WTC11 (cell line): ENCODE measurements around the gene IVL. TPM values are rescaled to one million over a fixed set of nuclear protein-coding genes. Genes with fewer than 3 reads are reported as not detected.

Experiments used
- ATAC-seq: fragments of 200-7000 bp; cut with Tn5 transposase; 2 replicates; pipeline ENCODE4 v1.10.0; 2021; ENCODE audit warnings: mild to moderate bottlenecking, moderate library complexity
- CTCF ChIA-PET: fragments of 300-600 bp; sonication (Branson Sonifier 250); formaldehyde crosslinking; loops from one replicate; lab custom pipeline; 2021; ENCODE audit warnings: antibody characterized with exemption; lab: Charles Lee
- POLR2A ChIA-PET: fragments of 350-600 bp; sonication (Branson Sonifier 250); formaldehyde crosslinking; loops from one replicate; lab custom pipeline; 2021; ENCODE audit warnings: antibody characterized with exemption; lab: Charles Lee
- DNase-seq: peaks from one replicate; pipeline ENCODE4 v3.0.0; 2021; ENCODE audit warnings: low spot score
- H3K27ac Mint-ChIP-seq: 2 replicates; pipeline ENCODE4 v1.8.0; 2021; ENCODE audit warnings: mixed read lengths
- H3K27me3 Mint-ChIP-seq: 2 replicates; pipeline ENCODE4 v1.8.0; 2021; ENCODE audit warnings: low read depth, mild to moderate bottlenecking, moderate library complexity, mixed read lengths
- H3K36me3 Mint-ChIP-seq: 2 replicates; pipeline ENCODE4 v1.8.0; 2021; ENCODE audit warnings: mixed read lengths
- H3K4me1 Mint-ChIP-seq: 2 replicates; pipeline ENCODE4 v1.8.0; 2022; ENCODE audit warnings: mixed read lengths
- H3K4me3 Mint-ChIP-seq: 2 replicates; pipeline ENCODE4 v1.8.0; 2021; ENCODE audit warnings: mild to moderate bottlenecking, moderate library complexity, mixed read lengths
- H3K9me3 Mint-ChIP-seq: 2 replicates; pipeline ENCODE4 v1.8.0; 2021; ENCODE audit warnings: mixed read lengths
- ATF1 ChIP-seq: sonication (generic); formaldehyde crosslinking; IDR thresholded peaks from 2 replicates; pipeline ENCODE4 v1.8.1; 2023; ENCODE audit warnings: mild to moderate bottlenecking, moderate library complexity, missing genetic modification reagents
- E2F5 ChIP-seq: sonication (generic); formaldehyde crosslinking; IDR thresholded peaks from 2 replicates; pipeline ENCODE4 v1.8.1; 2022; ENCODE audit warnings: mild to moderate bottlenecking, moderate library complexity, missing genetic modification reagents
- ERG ChIP-seq: fragments of 250-450 bp; sonication (Bioruptor Pico); IDR thresholded peaks from 2 replicates; pipeline ENCODE4 v1.8.0; 2021; ENCODE audit warnings: mild to moderate bottlenecking
- FOXP1 ChIP-seq: sonication (generic); formaldehyde crosslinking; IDR thresholded peaks from 2 replicates; pipeline ENCODE4 v1.8.0; 2022; ENCODE audit warnings: missing genetic modification reagents, mild to moderate bottlenecking, moderate library complexity, borderline replicate concordance
- MAX ChIP-seq: sonication (generic); formaldehyde crosslinking; IDR thresholded peaks from 2 replicates; pipeline ENCODE4 v1.8.0; 2022; ENCODE audit warnings: mild to moderate bottlenecking, missing genetic modification reagents
- NFYB ChIP-seq: sonication (generic); formaldehyde crosslinking; conservative IDR thresholded peaks from 2 replicates; pipeline ENCODE4 v1.8.0; 2022; ENCODE audit warnings: low read depth, missing genetic modification reagents
- PREB ChIP-seq: sonication (generic); formaldehyde crosslinking; IDR thresholded peaks from 2 replicates; pipeline ENCODE4 v1.8.1; 2022; ENCODE audit warnings: mild to moderate bottlenecking, missing genetic modification reagents, moderate library complexity, borderline replicate concordance
- PRRX2 ChIP-seq: fragments of 250-450 bp; sonication (Bioruptor Pico); IDR thresholded peaks from 2 replicates; pipeline ENCODE4 v1.8.0; 2021; ENCODE audit warnings: mild to moderate bottlenecking
- RORB ChIP-seq: fragments of 250-450 bp; sonication (Bioruptor Pico); IDR thresholded peaks from 2 replicates; pipeline ENCODE4 v1.9.0; 2021; ENCODE audit warnings: mild to moderate bottlenecking
- SMAD3 ChIP-seq: sonication (generic); formaldehyde crosslinking; IDR thresholded peaks from 2 replicates; pipeline ENCODE4 v1.8.0; 2022; ENCODE audit warnings: missing genetic modification reagents, mild to moderate bottlenecking, borderline replicate concordance
- SP1 ChIP-seq: sonication (generic); formaldehyde crosslinking; conservative IDR thresholded peaks from 2 replicates; pipeline ENCODE4 v1.8.1; 2022; ENCODE audit warnings: missing genetic modification reagents
- TCF7 ChIP-seq: sonication (generic); formaldehyde crosslinking; IDR thresholded peaks from 2 replicates; pipeline ENCODE4 v1.8.0; 2022; ENCODE audit warnings: mild to moderate bottlenecking, low read depth, missing genetic modification reagents, moderate library complexity
- TEAD4 ChIP-seq: sonication (generic); formaldehyde crosslinking; IDR thresholded peaks from 2 replicates; pipeline ENCODE4 v1.8.0; 2022; ENCODE audit warnings: mild to moderate bottlenecking, missing genetic modification reagents
- ZNF219 ChIP-seq: sonication (generic); formaldehyde crosslinking; IDR thresholded peaks from 2 replicates; pipeline ENCODE4 v1.8.0; 2023; ENCODE audit warnings: missing genetic modification reagents, mild to moderate bottlenecking, borderline replicate concordance
- ZNF263 ChIP-seq: sonication (generic); formaldehyde crosslinking; IDR thresholded peaks from 2 replicates; pipeline ENCODE4 v1.8.1; 2022; ENCODE audit warnings: low read depth, mild to moderate bottlenecking, moderate library complexity, missing genetic modification reagents
- ZNF423 ChIP-seq: fragments of 250-450 bp; sonication (Bioruptor Pico); IDR thresholded peaks from 2 replicates; pipeline ENCODE4 v2.1.2; 2022; ENCODE audit warnings: mild to moderate bottlenecking, moderate library complexity
- ZNF671 ChIP-seq: fragments of 250-450 bp; sonication (Bioruptor Pico); IDR thresholded peaks from 2 replicates; pipeline ENCODE4 v1.8.0; 2021; ENCODE audit warnings: mild to moderate bottlenecking
- total RNA-seq: library from RNA; stranded (reverse); gene quantifications from 3 replicates; pipeline ENCODE4 v1.2.3, GENCODE V29; 2021
- TF ChIP-seq, protein P1 (sequence below): fragments of 250-450 bp; sonication (Bioruptor Pico); IDR thresholded peaks from 2 replicates; pipeline ENCODE4 v1.9.0; 2021; ENCODE audit warnings: mild to moderate bottlenecking
- TF ChIP-seq, protein P2 (sequence below): sonication (generic); formaldehyde crosslinking; conservative IDR thresholded peaks from 2 replicates; pipeline ENCODE4 v1.8.1; 2022; ENCODE audit warnings: mild to moderate bottlenecking, missing genetic modification reagents
- TF ChIP-seq, protein P3 (sequence below): fragments of 250-450 bp; sonication (Bioruptor Pico); IDR thresholded peaks from 2 replicates; pipeline ENCODE4 v1.9.0; 2021; ENCODE audit warnings: mild to moderate bottlenecking
- TF ChIP-seq, protein P4 (sequence below): sonication (generic); formaldehyde crosslinking; conservative IDR thresholded peaks from 2 replicates; pipeline ENCODE4 v1.8.1; 2023; ENCODE audit warnings: mild to moderate bottlenecking, low read depth, missing genetic modification reagents, moderate library complexity
- TF ChIP-seq, protein P5 (sequence below): sonication (generic); formaldehyde crosslinking; IDR thresholded peaks from 2 replicates; pipeline ENCODE4 v1.8.1; 2023; ENCODE audit warnings: mild to moderate bottlenecking, missing genetic modification reagents, borderline replicate concordance

Gene IVL
- total RNA-seq, 1 experiment from 2014 or later = not detected

- TF ChIP-seq, protein P1, sequence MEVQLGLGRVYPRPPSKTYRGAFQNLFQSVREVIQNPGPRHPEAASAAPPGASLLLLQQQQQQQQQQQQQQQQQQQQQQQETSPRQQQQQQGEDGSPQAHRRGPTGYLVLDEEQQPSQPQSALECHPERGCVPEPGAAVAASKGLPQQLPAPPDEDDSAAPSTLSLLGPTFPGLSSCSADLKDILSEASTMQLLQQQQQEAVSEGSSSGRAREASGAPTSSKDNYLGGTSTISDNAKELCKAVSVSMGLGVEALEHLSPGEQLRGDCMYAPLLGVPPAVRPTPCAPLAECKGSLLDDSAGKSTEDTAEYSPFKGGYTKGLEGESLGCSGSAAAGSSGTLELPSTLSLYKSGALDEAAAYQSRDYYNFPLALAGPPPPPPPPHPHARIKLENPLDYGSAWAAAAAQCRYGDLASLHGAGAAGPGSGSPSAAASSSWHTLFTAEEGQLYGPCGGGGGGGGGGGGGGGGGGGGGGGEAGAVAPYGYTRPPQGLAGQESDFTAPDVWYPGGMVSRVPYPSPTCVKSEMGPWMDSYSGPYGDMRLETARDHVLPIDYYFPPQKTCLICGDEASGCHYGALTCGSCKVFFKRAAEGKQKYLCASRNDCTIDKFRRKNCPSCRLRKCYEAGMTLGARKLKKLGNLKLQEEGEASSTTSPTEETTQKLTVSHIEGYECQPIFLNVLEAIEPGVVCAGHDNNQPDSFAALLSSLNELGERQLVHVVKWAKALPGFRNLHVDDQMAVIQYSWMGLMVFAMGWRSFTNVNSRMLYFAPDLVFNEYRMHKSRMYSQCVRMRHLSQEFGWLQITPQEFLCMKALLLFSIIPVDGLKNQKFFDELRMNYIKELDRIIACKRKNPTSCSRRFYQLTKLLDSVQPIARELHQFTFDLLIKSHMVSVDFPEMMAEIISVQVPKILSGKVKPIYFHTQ (CRISPR knock-in tag) = no peak
- TF ChIP-seq MAX (no peak), ZNF219 (CRISPR knock-in tag) (no peak), SMAD3 (no peak)
- TF ChIP-seq, protein P2, sequence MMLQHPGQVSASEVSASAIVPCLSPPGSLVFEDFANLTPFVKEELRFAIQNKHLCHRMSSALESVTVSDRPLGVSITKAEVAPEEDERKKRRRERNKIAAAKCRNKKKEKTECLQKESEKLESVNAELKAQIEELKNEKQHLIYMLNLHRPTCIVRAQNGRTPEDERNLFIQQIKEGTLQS = no peak
These were observed 28.7 kb upstream of the IVL start (continued) for GRCh38 chr1:152879559-152880198.

- Mint-ChIP-seq H3K27ac (no peak overlapping the region), H3K4me1 (no peaks in the 10 kb centered on the region), H3K4me3 (no peak overlapping the region), H3K36me3 (peaks cover 3% of the 10 kb centered on the region), H3K9me3 (peaks cover 33% of the 10 kb centered on the region), H3K27me3 (no peaks in the 10 kb centered on the region; the same call in 1 of the 2 replicates)
- ATAC-seq (no peak), DNase-seq (no peak)
- CTCF ChIA-PET = interaction anchor here (0.6 to 3.6 kb wide), 3 partner anchors 10 to 313 kb away, joined by 4 to 60 read pairs (median 7); no protein-coding TSS in a partner anchor
- POLR2A ChIA-PET = no interaction called here
- no peak for TF ChIP-seq NFYB (CRISPR knock-in tag)
- TF ChIP-seq TCF7 (CRISPR knock-in tag) = no peak
- no peak for TF ChIP-seq ZNF671 (CRISPR knock-in tag)
- no peak for TF ChIP-seq SP1
- no peak for TF ChIP-seq ATF1 (CRISPR knock-in tag)
- TF ChIP-seq ERG (CRISPR knock-in tag) = no peak
- TF ChIP-seq, protein P3, sequence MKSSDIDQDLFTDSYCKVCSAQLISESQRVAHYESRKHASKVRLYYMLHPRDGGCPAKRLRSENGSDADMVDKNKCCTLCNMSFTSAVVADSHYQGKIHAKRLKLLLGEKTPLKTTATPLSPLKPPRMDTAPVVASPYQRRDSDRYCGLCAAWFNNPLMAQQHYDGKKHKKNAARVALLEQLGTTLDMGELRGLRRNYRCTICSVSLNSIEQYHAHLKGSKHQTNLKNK (CRISPR knock-in tag) = no peak
- no peak for TF ChIP-seq ZNF423
- TF ChIP-seq E2F5 (CRISPR knock-in tag) = no peak
- TF ChIP-seq RORB = no peak
- TF ChIP-seq FOXP1 (CRISPR knock-in tag) = no peak
- no peak for TF ChIP-seq ZNF263 (CRISPR knock-in tag)
- no peak for TF ChIP-seq PRRX2 (CRISPR knock-in tag)
- no peak for TF ChIP-seq PREB
- TF ChIP-seq, protein P4, sequence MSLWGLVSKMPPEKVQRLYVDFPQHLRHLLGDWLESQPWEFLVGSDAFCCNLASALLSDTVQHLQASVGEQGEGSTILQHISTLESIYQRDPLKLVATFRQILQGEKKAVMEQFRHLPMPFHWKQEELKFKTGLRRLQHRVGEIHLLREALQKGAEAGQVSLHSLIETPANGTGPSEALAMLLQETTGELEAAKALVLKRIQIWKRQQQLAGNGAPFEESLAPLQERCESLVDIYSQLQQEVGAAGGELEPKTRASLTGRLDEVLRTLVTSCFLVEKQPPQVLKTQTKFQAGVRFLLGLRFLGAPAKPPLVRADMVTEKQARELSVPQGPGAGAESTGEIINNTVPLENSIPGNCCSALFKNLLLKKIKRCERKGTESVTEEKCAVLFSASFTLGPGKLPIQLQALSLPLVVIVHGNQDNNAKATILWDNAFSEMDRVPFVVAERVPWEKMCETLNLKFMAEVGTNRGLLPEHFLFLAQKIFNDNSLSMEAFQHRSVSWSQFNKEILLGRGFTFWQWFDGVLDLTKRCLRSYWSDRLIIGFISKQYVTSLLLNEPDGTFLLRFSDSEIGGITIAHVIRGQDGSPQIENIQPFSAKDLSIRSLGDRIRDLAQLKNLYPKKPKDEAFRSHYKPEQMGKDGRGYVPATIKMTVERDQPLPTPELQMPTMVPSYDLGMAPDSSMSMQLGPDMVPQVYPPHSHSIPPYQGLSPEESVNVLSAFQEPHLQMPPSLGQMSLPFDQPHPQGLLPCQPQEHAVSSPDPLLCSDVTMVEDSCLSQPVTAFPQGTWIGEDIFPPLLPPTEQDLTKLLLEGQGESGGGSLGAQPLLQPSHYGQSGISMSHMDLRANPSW (CRISPR knock-in tag) = no peak
- no peak for TF ChIP-seq TEAD4 (CRISPR knock-in tag)
- TF ChIP-seq, protein P5, sequence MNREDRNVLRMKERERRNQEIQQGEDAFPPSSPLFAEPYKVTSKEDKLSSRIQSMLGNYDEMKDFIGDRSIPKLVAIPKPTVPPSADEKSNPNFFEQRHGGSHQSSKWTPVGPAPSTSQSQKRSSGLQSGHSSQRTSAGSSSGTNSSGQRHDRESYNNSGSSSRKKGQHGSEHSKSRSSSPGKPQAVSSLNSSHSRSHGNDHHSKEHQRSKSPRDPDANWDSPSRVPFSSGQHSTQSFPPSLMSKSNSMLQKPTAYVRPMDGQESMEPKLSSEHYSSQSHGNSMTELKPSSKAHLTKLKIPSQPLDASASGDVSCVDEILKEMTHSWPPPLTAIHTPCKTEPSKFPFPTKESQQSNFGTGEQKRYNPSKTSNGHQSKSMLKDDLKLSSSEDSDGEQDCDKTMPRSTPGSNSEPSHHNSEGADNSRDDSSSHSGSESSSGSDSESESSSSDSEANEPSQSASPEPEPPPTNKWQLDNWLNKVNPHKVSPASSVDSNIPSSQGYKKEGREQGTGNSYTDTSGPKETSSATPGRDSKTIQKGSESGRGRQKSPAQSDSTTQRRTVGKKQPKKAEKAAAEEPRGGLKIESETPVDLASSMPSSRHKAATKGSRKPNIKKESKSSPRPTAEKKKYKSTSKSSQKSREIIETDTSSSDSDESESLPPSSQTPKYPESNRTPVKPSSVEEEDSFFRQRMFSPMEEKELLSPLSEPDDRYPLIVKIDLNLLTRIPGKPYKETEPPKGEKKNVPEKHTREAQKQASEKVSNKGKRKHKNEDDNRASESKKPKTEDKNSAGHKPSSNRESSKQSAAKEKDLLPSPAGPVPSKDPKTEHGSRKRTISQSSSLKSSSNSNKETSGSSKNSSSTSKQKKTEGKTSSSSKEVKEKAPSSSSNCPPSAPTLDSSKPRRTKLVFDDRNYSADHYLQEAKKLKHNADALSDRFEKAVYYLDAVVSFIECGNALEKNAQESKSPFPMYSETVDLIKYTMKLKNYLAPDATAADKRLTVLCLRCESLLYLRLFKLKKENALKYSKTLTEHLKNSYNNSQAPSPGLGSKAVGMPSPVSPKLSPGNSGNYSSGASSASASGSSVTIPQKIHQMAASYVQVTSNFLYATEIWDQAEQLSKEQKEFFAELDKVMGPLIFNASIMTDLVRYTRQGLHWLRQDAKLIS = no peak
These were observed 28.0 kb upstream of the IVL start for GRCh38 chr1:152880316-152880715.
